GM23248 (cell line): Measurements from ENCODE around the gene RDM1. TPM values are rescaled to one million over a fixed set of nuclear protein-coding genes. Genes with fewer than 3 reads are reported as not detected.

ENCODE experiments used
- DNase-seq: peaks from one replicate; pipeline ENCODE4 v3.0.0-alpha.2; 2015
- H2AFZ ChIP-seq: fragments of 200-600 bp; sonication (generic); 2 replicates; pipeline ENCODE4 v1.6.1; 2016; ENCODE audit warnings: antibody characterized with exemption
- H3F3A ChIP-seq: fragments of 200-600 bp; sonication (generic); 2 replicates; pipeline ENCODE4 v1.6.1; 2016; ENCODE audit warnings: mild to moderate bottlenecking, antibody characterized with exemption, mixed run types; ENCODE audit not compliant: insufficient read depth
- H3K27ac ChIP-seq: fragments of 200-600 bp; sonication (generic); 2 replicates; pipeline ENCODE4 v1.5.1; 2016; ENCODE audit warnings: mild to moderate bottlenecking
- H3K27me3 ChIP-seq: fragments of 200-600 bp; sonication (generic); replicated peaks from 2 replicates; pipeline ENCODE4 v1.6.1; 2016; ENCODE audit warnings: mild to moderate bottlenecking; ENCODE audit not compliant: insufficient read depth
- H3K36me3 ChIP-seq: fragments of 200-600 bp; sonication (generic); 2 replicates; pipeline ENCODE4 v1.6.1; 2016; ENCODE audit warnings: low read depth, mild to moderate bottlenecking
- H3K4me1 ChIP-seq: fragments of 200-600 bp; sonication (generic); 2 replicates; pipeline ENCODE4 v1.6.1; 2016; ENCODE audit warnings: mild to moderate bottlenecking; ENCODE audit not compliant: insufficient read depth
- H3K4me2 ChIP-seq: fragments of 200-600 bp; sonication (generic); one replicate; pipeline ENCODE4 v1.6.1; 2016; ENCODE audit warnings: mild to moderate bottlenecking; ENCODE audit not compliant: unreplicated experiment
- H3K4me3 ChIP-seq: fragments of 200-600 bp; sonication (generic); 2 replicates; pipeline ENCODE4 v1.5.1; 2016; ENCODE audit warnings: mild to moderate bottlenecking
- H3K79me2 ChIP-seq: fragments of 200-600 bp; sonication (generic); 2 replicates; pipeline ENCODE4 v1.6.1; 2016; ENCODE audit warnings: mild to moderate bottlenecking; ENCODE audit not compliant: insufficient read depth
- H3K9ac ChIP-seq: fragments of 200-600 bp; sonication (generic); 2 replicates; pipeline ENCODE4 v1.6.1; 2016; ENCODE audit warnings: mild to moderate bottlenecking
- H3K9me2 ChIP-seq: fragments of 200-600 bp; sonication (generic); 2 replicates; pipeline ENCODE4 v1.6.1; 2016; ENCODE audit warnings: mixed run types, mild to moderate bottlenecking, moderate library complexity; ENCODE audit not compliant: insufficient read depth
- H3K9me3 ChIP-seq: fragments of 200-600 bp; sonication (generic); one replicate; pipeline ENCODE4 v1.6.1; 2017; ENCODE audit warnings: low read depth
- H4K20me1 ChIP-seq: fragments of 200-600 bp; sonication (generic); 2 replicates; pipeline ENCODE4 v1.6.0; 2016; ENCODE audit not compliant: insufficient read depth
- EZH2 ChIP-seq: fragments of 200-600 bp; sonication (generic); IDR thresholded peaks from 2 replicates; pipeline ENCODE4 v1.6.1; 2018; ENCODE audit warnings: antibody characterized with exemption, mild to moderate bottlenecking; ENCODE audit not compliant: insufficient read depth, poor library complexity, severe bottlenecking
- EZH2phosphoT487 ChIP-seq: fragments of 200-600 bp; sonication (generic); IDR thresholded peaks from 2 replicates; pipeline ENCODE4 v1.6.1; 2018; ENCODE audit warnings: antibody characterized with exemption, moderate library complexity, mild to moderate bottlenecking, low read depth; ENCODE audit not compliant: insufficient read depth
- WGBS, 2 experiments: methylation state at CpG; one replicate each; pipeline ENCODE4 v1.1.6; 2015 to 2017; ENCODE audit warnings: low lambda C conversion rate in 2 of 2, low coverage in 1 of 2; ENCODE audit errors: missing lambda C conversion rate in 2 of 2; 5-methylcytosine and 5-hydroxymethylcytosine counted together
- in situ Hi-C: fragments of 300-500 bp; cut with MboI; formaldehyde crosslinking; loops from 2 replicates; pipeline ENCODE4 v1.15.0; 2020
- polyA plus RNA-seq: library from polyadenylated mRNA; unstranded; fragments of >200 nt; fragmentation: Nextera tagmentation; extraction: Ambion mirVana; gene quantifications from 2 replicates; pipeline ENCODE4 v1.2.1, GENCODE V29; 2016
- total RNA-seq: library from RNA; depleted of rRNA; stranded (reverse); fragments of >200 nt; shearing (Covaris generic); gene quantifications from 2 replicates; pipeline ENCODE4 v1.2.3, GENCODE V29; 2014

RDM1 gene
- total and polyA plus RNA-seq, 2 experiments from 2014 or later = not detected

- no peak for DNase-seq
- H3K9ac ChIP-seq = no peak overlapping the region
- no peak overlapping the region for H2AFZ ChIP-seq
- H3K36me3 ChIP-seq = no peaks in the 10 kb centered on the region
- H3K27ac ChIP-seq = no peak overlapping the region
- 78 to 79% methylated on average over 28 to 29 of the region's 29 CpGs for WGBS, 2 experiments
- in situ Hi-C loops = no loop called here
- H3K4me3 ChIP-seq = no peak overlapping the region
- H3K4me1 ChIP-seq = no peaks in the 10 kb centered on the region
- no peak for TF ChIP-seq EZH2phosphoT487
- TF ChIP-seq EZH2 = no peak
- H3K79me2 ChIP-seq = no peaks in the 10 kb centered on the region
- H3K27me3 ChIP-seq = no peaks in the 10 kb centered on the region
- no peaks in the 10 kb centered on the region for H4K20me1 ChIP-seq
- H3K4me2 ChIP-seq = no peak overlapping the region
- H3K9me2 ChIP-seq = no peaks in the 10 kb centered on the region
- no peaks in the 10 kb centered on the region for H3F3A ChIP-seq
- no peaks in the 10 kb centered on the region for H3K9me3 ChIP-seq
Observed at GRCh38 chr17:35917519-35918213, 12.9 kb downstream of the RDM1 start.

GRCh38 chr17:35915153-35915964 is 15.2 kb downstream of the RDM1 start:
- in situ Hi-C loops = no loop called here
- H3K27me3 ChIP-seq = no peaks in the 10 kb centered on the region
- H3K4me1 ChIP-seq = no peaks in the 10 kb centered on the region
- no peaks in the 10 kb centered on the region for H3K36me3 ChIP-seq
- H3K9me3 ChIP-seq = no peaks in the 10 kb centered on the region
- H2AFZ ChIP-seq = no peak overlapping the region
- DNase-seq = no peak
- no peaks in the 10 kb centered on the region for H3K79me2 ChIP-seq
- no peak overlapping the region for H3K4me3 ChIP-seq
- H3K27ac ChIP-seq = no peak overlapping the region
- no peaks in the 10 kb centered on the region for H3K9me2 ChIP-seq
- no peak overlapping the region for H3K9ac ChIP-seq
- H3F3A ChIP-seq = no peaks in the 10 kb centered on the region
- TF ChIP-seq EZH2 (no peak), EZH2phosphoT487 (no peak)
- 6 to 15% methylated on average over 3 of the region's 3 CpGs for WGBS, 2 experiments
- no peak overlapping the region for H3K4me2 ChIP-seq
- no peaks in the 10 kb centered on the region for H4K20me1 ChIP-seq

GRCh38 chr17:35914354-35914753 is 16.2 kb downstream of the RDM1 start:
- Histone ChIP-seq H3K9ac (no peak overlapping the region), H3K4me2 (no peak overlapping the region), H3K27ac (no peak overlapping the region), H2AFZ (no peak overlapping the region), H3K4me1 (no peaks in the 10 kb centered on the region), H3K79me2 (no peaks in the 10 kb centered on the region), H3K4me3 (no peak overlapping the region), H4K20me1 (no peaks in the 10 kb centered on the region), H3K27me3 (no peaks in the 10 kb centered on the region), H3K36me3 (no peaks in the 10 kb centered on the region), H3K9me3 (no peaks in the 10 kb centered on the region), H3F3A (no peaks in the 10 kb centered on the region), H3K9me2 (no peaks in the 10 kb centered on the region)
- TF ChIP-seq EZH2phosphoT487 = no peak
- TF ChIP-seq EZH2 = no peak
- in situ Hi-C loops = no loop called here
- no peak for DNase-seq
- 22 to 50% methylated on average over 1 of the region's 1 CpG for WGBS, 2 experiments

GRCh38 chr17:35913609-35914008 is 17.0 kb downstream of the RDM1 start:
- Histone ChIP-seq H4K20me1 (no peaks in the 10 kb centered on the region), H3F3A (no peaks in the 10 kb centered on the region), H3K9ac (no peak overlapping the region), H3K4me2 (no peak overlapping the region), H3K36me3 (no peaks in the 10 kb centered on the region), H3K27ac (no peak overlapping the region), H3K9me3 (no peaks in the 10 kb centered on the region), H3K27me3 (no peaks in the 10 kb centered on the region), H2AFZ (no peak overlapping the region), H3K9me2 (no peaks in the 10 kb centered on the region), H3K4me1 (no peaks in the 10 kb centered on the region), H3K4me3 (no peak overlapping the region), H3K79me2 (no peaks in the 10 kb centered on the region)
- no peak for DNase-seq
- WGBS, 2 experiments = 25 to 26% methylated on average over 4 of the region's 4 CpGs
- in situ Hi-C loops = no loop called here
- TF ChIP-seq EZH2phosphoT487 = no peak
- no peak for TF ChIP-seq EZH2
